GM18517 (cell line): ENCODE results near the gene PRSS8.

ENCODE experiments used
- ATAC-seq: cut with Tn5 transposase; IDR thresholded peaks from one replicate; pipeline ENCODE4 v1.9.1; 2021; ENCODE audit warnings: mild to moderate bottlenecking, moderate library complexity; ENCODE audit not compliant: unreplicated experiment

The PRSS8 gene

DNA sequence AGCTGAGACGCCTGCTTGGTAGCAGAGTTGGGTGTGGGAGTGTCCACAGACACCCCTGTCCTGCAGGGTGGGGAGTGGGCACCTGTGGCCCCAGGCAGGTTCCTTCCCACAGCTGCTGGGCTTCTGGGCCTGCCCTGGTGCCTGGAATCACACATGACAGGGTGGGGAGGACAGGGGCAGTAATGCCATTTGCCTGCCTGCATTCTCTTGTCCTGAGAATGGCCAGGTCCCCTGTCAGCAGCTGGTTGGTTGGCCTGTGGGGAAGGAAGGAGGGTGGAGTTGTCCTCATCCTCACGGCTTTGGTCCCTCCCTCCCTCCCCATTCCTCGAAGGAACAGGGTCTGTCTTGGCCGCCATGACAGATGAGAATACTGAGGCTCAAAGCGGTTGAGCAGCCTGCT lies 52.0 kb downstream of the PRSS8 start:
- ATAC-seq: no peak

DNA sequence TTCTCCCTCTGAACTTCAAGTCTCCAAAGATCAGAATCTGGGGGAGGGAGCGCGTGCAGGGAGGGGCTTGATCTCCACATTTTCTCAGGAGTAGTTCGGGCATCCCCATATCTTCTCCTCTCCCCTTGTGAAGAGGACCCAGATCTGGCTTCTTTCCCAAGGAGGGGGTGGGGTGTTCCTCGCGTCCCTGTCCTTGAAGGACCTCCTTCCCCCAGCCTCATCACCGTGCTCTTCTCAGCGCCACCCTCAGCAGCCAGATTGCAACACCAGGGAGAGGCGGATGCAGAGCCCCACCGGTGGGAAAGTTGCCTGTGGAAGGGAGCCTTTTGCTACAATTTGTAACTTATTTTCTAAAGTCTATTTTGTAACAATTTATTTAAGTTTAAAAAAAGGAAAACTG lies 52.4 kb downstream of the PRSS8 start:
- no peak for ATAC-seq

DNA sequence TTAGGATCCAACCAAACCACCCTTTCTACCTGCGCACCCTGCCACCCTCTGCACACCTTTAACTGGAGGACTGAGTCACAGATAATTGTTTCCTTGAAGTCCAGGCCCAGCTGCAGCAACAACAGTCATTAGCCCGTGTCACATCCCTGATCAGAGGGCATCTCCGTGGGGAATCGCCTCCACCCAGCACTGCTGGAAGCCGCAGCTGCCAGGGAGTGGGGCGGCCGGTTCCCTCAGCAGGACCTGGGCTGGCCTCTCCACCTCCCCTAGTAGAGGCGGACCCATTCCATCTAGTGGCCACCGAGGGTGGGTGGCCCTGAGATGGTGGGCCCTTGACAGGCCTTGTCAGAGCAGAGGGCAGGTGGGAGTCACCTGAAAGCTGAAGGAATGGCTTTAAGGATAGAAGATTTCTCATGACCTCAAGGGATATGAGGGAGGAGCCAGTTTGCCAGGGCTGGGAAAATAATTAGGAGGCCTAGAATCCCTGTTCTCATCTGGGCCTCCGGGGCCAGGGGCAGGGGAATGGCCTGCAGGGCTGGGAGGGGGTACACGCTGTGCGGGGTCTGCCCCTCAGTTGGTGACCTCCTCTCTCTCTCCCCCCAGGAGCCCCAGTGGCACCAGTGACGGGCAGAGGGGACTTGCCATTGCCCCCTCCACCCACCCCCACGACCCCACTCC lies 53.0 kb downstream of the PRSS8 start:
- ATAC-seq: no peak
